ENCODE measurements around the gene SIM1.

SIM1 gene

DNA sequence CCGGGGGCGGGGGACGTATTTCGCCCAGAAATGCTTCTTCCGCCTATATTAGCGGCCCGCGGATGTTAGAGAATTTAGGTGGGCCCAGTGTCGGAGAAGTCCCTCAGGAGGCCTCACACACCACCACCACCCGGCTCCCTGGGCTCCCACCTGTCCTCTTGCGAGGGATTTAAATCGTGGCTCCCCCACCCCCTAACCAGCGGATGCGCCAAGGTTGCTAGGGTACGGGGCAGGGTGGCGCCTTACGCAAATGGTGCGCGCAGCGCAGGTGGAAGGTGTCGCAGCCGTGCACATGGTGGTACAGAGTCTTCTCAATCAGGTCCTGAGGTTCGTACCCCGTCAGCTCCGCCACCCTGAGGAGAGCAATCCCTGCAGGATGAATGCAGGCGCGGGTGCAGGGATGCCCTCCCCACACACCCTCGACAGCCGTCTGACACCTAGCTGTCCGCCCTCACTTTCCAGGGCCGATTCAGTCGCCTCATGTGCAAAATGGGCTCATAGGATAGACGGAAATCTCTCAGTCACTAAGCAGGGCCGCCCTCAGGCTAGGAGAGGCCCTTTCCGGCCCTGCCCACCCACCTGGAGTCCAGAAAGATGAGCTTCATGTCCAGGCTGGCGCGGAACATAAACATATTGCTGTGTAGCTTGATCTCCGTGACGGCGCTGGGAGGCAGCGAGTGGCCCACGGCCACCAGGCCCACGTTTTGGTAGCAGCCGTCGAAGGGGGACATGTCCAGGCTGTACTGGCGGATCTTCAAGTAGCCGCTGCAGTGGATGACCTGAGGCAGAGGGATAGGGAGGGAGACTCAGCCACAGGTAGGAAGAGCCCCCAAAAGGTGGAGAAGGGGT, 16.6 kb downstream of the SIM1 start:
- Histone ChIP-seq H3K4me3 (ENCODE audit: severe bottlenecking) (no peak overlapping the region), H3K27ac (ENCODE audit: poor library complexity, severe bottlenecking) (no peak overlapping the region), H3K9me3 (ENCODE audit: severe bottlenecking) (no peaks in the 10 kb centered on the region), H3K27me3 (ENCODE audit: insufficient read depth, poor library complexity, severe bottlenecking) (peaks cover 82% of the 10 kb centered on the region), H3K36me3 (ENCODE audit: low read depth) (no peaks in the 10 kb centered on the region), H3K4me1 (ENCODE audit: insufficient read depth, poor library complexity, severe bottlenecking) (no peaks in the 10 kb centered on the region)
- no peak for DNase-seq (ENCODE audit: low spot score)
- ATAC-seq (ENCODE audit: low read depth) = no peak
- TF ChIP-seq, protein P1, sequence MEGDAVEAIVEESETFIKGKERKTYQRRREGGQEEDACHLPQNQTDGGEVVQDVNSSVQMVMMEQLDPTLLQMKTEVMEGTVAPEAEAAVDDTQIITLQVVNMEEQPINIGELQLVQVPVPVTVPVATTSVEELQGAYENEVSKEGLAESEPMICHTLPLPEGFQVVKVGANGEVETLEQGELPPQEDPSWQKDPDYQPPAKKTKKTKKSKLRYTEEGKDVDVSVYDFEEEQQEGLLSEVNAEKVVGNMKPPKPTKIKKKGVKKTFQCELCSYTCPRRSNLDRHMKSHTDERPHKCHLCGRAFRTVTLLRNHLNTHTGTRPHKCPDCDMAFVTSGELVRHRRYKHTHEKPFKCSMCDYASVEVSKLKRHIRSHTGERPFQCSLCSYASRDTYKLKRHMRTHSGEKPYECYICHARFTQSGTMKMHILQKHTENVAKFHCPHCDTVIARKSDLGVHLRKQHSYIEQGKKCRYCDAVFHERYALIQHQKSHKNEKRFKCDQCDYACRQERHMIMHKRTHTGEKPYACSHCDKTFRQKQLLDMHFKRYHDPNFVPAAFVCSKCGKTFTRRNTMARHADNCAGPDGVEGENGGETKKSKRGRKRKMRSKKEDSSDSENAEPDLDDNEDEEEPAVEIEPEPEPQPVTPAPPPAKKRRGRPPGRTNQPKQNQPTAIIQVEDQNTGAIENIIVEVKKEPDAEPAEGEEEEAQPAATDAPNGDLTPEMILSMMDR (IDR thresholded peaks at IDR 0.05; ENCODE audit: poor library complexity, severe bottlenecking) = no peak

- no peak; the same call in 2 of the 3 replicates for ATAC-seq (ENCODE audit: low read depth)
- no peak for DNase-seq (ENCODE audit: low spot score)
- Histone ChIP-seq H3K27ac (ENCODE audit: poor library complexity, severe bottlenecking) (no peak overlapping the region), H3K9me3 (ENCODE audit: severe bottlenecking) (no peaks in the 10 kb centered on the region), H3K36me3 (ENCODE audit: low read depth) (no peaks in the 10 kb centered on the region), H3K4me3 (ENCODE audit: severe bottlenecking) (no peak overlapping the region), H3K27me3 (ENCODE audit: insufficient read depth, poor library complexity, severe bottlenecking) (peaks cover 77% of the 10 kb centered on the region), H3K4me1 (ENCODE audit: insufficient read depth, poor library complexity, severe bottlenecking) (no peaks in the 10 kb centered on the region)
- TF ChIP-seq, protein P1 (IDR thresholded peaks at IDR 0.05; ENCODE audit: poor library complexity, severe bottlenecking) = no peak
Measured at GRCh38 chr6:100447081-100447899, 17.4 kb downstream of the SIM1 start.

DNA sequence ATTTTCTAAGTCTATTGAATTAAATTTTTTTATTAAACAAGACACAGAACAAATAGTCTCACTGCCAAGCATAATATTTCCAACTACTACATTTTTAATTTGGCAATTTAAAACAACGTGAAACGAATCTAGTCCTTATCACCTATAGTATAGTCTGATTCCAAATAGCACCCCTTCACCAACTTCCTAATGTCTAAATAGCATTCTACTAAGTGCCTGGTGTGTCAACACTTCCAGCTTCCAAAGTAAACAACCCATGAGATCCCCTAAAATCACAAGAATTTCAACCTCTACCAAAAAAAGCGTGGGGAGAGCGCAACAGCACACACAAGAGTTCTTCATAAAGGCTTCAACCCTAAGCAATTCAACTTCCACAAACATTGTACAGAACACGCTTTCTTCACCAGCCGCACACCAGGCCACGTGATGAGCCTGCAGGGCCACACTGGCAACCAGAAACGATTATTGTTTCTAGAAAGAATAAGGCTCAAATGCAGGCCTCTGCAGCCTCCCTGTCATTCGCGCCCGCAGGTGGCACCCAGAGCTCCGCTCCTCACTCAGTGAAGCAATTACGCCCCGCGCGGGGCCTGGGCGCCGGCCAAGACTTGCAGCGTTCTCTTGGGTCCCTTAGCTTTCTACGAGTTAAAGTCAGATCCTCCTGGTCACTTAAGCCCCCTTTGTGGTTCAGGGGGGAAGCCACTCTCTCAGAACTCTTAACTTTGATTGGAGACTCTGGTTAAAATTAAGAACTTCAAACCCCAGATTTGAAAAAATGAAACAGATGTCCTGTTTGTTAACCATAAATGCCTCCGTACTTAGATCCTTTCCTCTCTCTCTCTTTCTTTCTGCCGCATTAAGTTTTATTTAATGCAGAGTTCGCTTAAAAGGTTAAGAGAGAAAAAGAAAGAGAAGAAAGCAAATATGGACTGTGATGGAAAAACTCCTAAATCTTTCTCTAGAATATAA, 18.3 kb downstream of the SIM1 start:
- peaks cover 68% of the 10 kb centered on the region for H3K27me3 ChIP-seq (ENCODE audit: insufficient read depth, poor library complexity, severe bottlenecking)
- no peak overlapping the region for H3K4me3 ChIP-seq (ENCODE audit: severe bottlenecking)
- no peak for ATAC-seq (ENCODE audit: low read depth)
- no peak for DNase-seq (ENCODE audit: low spot score)
- H3K27ac ChIP-seq (ENCODE audit: poor library complexity, severe bottlenecking) = no peak overlapping the region
- no peaks in the 10 kb centered on the region for H3K4me1 ChIP-seq (ENCODE audit: insufficient read depth, poor library complexity, severe bottlenecking)
- TF ChIP-seq, protein P1 (IDR thresholded peaks at IDR 0.05; ENCODE audit: poor library complexity, severe bottlenecking) = no peak
- H3K36me3 ChIP-seq (ENCODE audit: low read depth) = no peaks in the 10 kb centered on the region
- no peaks in the 10 kb centered on the region for H3K9me3 ChIP-seq (ENCODE audit: severe bottlenecking)

- Histone ChIP-seq H3K4me1 (ENCODE audit: insufficient read depth, poor library complexity, severe bottlenecking) (no peaks in the 10 kb centered on the region), H3K9me3 (ENCODE audit: severe bottlenecking) (no peaks in the 10 kb centered on the region), H3K4me3 (ENCODE audit: severe bottlenecking) (no peak overlapping the region), H3K27ac (ENCODE audit: poor library complexity, severe bottlenecking) (no peak overlapping the region), H3K36me3 (ENCODE audit: low read depth) (no peaks in the 10 kb centered on the region), H3K27me3 (ENCODE audit: insufficient read depth, poor library complexity, severe bottlenecking) (peaks cover 68% of the 10 kb centered on the region)
- ATAC-seq (ENCODE audit: low read depth) (no peak), DNase-seq (ENCODE audit: low spot score) (no peak)
- TF ChIP-seq, protein P1 (IDR thresholded peaks at IDR 0.05; ENCODE audit: poor library complexity, severe bottlenecking) = no peak
Measured at GRCh38 chr6:100445512-100445911, 19.2 kb downstream of the SIM1 start.

Data from RWPE2 (cell line).